H1 (cell line): ENCODE data around the gene EGLN2. TPM values are rescaled to one million over a fixed set of nuclear protein-coding genes. Genes with fewer than 3 reads are reported as not detected.
A peak's percentile ranks its signal among the peaks of the same experiment; 100 is the strongest.

Experiments used
- CHD2 ChIP-seq: IDR thresholded peaks from 2 replicates; pipeline ENCODE4 v1.6.1; 2012; ENCODE audit warnings: low read length, improper control_type of control experiment
- CTBP2 ChIP-seq: IDR thresholded peaks from 2 replicates; pipeline ENCODE4 v1.7.0; 2011; ENCODE audit warnings: borderline replicate concordance, mild to moderate bottlenecking, moderate library complexity, mixed read lengths, low read length; ENCODE audit not compliant: insufficient read depth, insufficient read length
- E2F6 ChIP-seq: IDR thresholded peaks from 2 replicates; pipeline ENCODE4 v1.6.1; 2012; ENCODE audit warnings: inconsistent platforms
- EP300 ChIP-seq, 2 experiments: IDR thresholded peaks; 1 replicate in 1 of 2; 2 replicates in 1 of 2; pipeline ENCODE4 v1.6.1; 2011 to 2012; ENCODE audit warnings: low read depth in 2 of 2, low read length in 2 of 2, mild to moderate bottlenecking in 2 of 2, borderline replicate concordance in 1 of 2, inconsistent platforms in 1 of 2, moderate library complexity in 1 of 2
- HDAC6 ChIP-seq: IDR thresholded peaks from one replicate; pipeline ENCODE4 v1.7.1; 2012; ENCODE audit warnings: low read depth, mild to moderate bottlenecking, inconsistent platforms, low read length, moderate library complexity
- JUN ChIP-seq: IDR thresholded peaks from 2 replicates; pipeline ENCODE4 v1.6.1; 2011; ENCODE audit warnings: low read depth, mild to moderate bottlenecking, improper control_type of control experiment, low read length
- KDM1A ChIP-seq: fragments of 200-600, 300-600 bp; sonication (generic); IDR thresholded peaks from 2 replicates; pipeline ENCODE4 v1.7.1; 2016; ENCODE audit warnings: mild to moderate bottlenecking, low read length, borderline replicate concordance
- KDM4A ChIP-seq: IDR thresholded peaks from one replicate; pipeline ENCODE4 v1.7.1; 2012; ENCODE audit warnings: low read depth, mild to moderate bottlenecking, moderate library complexity, low read length, inconsistent platforms; ENCODE audit not compliant: severe bottlenecking
- KDM5A ChIP-seq: fragments of 200-600 bp; IDR thresholded peaks from 2 replicates; pipeline ENCODE4 v1.7.1; 2012; ENCODE audit warnings: mild to moderate bottlenecking, low read length, inconsistent platforms, mixed read lengths
- MAFK ChIP-seq: IDR thresholded peaks from 2 replicates; pipeline ENCODE4 v1.6.1; 2012; ENCODE audit warnings: low read depth, mild to moderate bottlenecking, improper control_type of control experiment, low read length
- MAX ChIP-seq: IDR thresholded peaks from 2 replicates; pipeline ENCODE4 v1.6.1; 2012; ENCODE audit warnings: inconsistent platforms
- NANOG ChIP-seq: IDR thresholded peaks from 2 replicates; pipeline ENCODE4 v1.6.1; 2011; ENCODE audit warnings: low read length, low read depth, mild to moderate bottlenecking, inconsistent platforms; ENCODE audit not compliant: insufficient read depth, poor library complexity, severe bottlenecking
- NRF1 ChIP-seq: IDR thresholded peaks from 2 replicates; pipeline ENCODE4 v1.6.1; 2011; ENCODE audit warnings: mild to moderate bottlenecking, low read depth, low read length, improper control_type of control experiment
- PHF8 ChIP-seq: fragments of 200-600 bp; sonication (generic); conservative IDR thresholded peaks from 2 replicates; pipeline ENCODE4 v1.7.1; 2012; ENCODE audit warnings: low read depth, mild to moderate bottlenecking, inconsistent platforms, low read length, moderate library complexity
- POLR2A ChIP-seq, 2 experiments: IDR thresholded peaks; 1 replicate in 1 of 2; 2 replicates in 1 of 2; pipeline ENCODE4 v1.6.1; 2011; ENCODE audit warnings: low read depth in 2 of 2, low read length in 2 of 2, mild to moderate bottlenecking in 2 of 2; ENCODE audit errors: control extremely low read depth in 1 of 2
- SIN3A ChIP-seq, 2 experiments: IDR thresholded peaks in 1 of 2; conservative IDR thresholded peaks in 1 of 2; 2 replicates each; pipeline ENCODE4 v1.6.1; 2011 to 2012; ENCODE audit warnings: low read length in 2 of 2, improper control_type of control experiment in 1 of 2, low read depth in 1 of 2, mild to moderate bottlenecking in 1 of 2
- TAF7 ChIP-seq: optimal IDR thresholded peaks from 2 replicates; pipeline ENCODE3; 2011; ENCODE audit warnings: low read depth, mild to moderate bottlenecking, inconsistent platforms, low read length, moderate library complexity, borderline replicate concordance
- YY1 ChIP-seq: IDR thresholded peaks from 2 replicates; pipeline ENCODE4 v1.6.1; 2011; ENCODE audit warnings: low read depth, mild to moderate bottlenecking, low read length
- polyA plus RNA-seq, 7 experiments: library from polyadenylated mRNA; depleted of rRNA in 3 of 7; stranded (reverse) in 5 of 7; unstranded in 2 of 7; fragments of >200 nt in 5 of 7; fragments of 200-250 nt in 2 of 7; gene quantifications; 1 replicate in 5 of 7; 2 replicates in 1 of 7; 4 replicates in 1 of 7; pipeline versions ENCODE4 v1.2.1 to v1.2.3, GENCODE V29; 2011 to 2013; ENCODE audit warnings: missing spikeins in 2 of 7, mixed read lengths in 2 of 7
- total RNA-seq: library from RNA; stranded (reverse); fragmentation: NEBNext Ultra II Directional; extraction: Animal tissue kit (Norgen Biotek cat#: 25700); gene quantifications from 2 replicates; pipeline ENCODE4 v1.2.1, GENCODE V29; 2021
- TF ChIP-seq, protein P1 (sequence below): IDR thresholded peaks from 2 replicates; pipeline ENCODE4 v1.6.1; 2012; ENCODE audit warnings: low read length, inconsistent platforms
- TF ChIP-seq, protein P2 (sequence below): IDR thresholded peaks from 2 replicates; pipeline ENCODE4 v1.6.1; 2011; ENCODE audit warnings: low read depth, mild to moderate bottlenecking, low read length; ENCODE audit not compliant: insufficient read depth

Gene EGLN2
- total and polyA plus RNA-seq, 2 of the 8 experiments (the other 6 are each of a cell fraction or from before 2014, with no cell fraction given), result 86.9 to 103 TPM

DNA sequence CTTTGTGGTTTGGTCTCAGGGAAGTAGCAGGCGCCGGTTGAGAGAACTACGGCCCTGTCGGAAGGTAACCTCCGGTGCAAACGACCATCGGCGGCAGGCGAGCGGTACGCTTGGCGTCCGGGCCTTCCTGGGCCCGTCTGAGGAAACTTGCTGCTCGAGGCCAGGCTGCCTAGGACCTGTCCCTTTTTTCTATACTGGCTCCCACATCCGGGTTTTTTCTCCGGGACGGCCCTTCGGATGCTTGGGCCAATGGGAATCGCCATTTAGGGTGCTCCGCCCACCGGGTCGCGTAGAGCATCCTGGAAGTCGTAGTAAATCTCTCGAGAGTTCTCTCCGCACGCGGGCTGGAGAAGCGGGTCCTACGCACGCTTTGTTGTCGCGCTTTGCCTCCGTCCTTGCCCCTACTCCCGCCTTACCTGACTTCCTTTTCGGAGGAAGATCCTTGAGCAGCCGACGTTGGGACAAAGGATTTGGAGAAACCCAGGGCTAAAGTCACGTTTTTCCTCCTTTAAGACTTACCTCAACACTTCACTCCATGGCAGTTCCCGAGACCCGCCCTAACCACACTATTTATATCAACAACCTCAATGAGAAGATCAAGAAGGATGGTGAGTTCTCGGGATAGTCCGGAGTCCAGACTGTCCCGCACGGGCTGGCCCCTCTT lies 48.0 kb upstream of the EGLN2 start, which contains the start of gene SNRPA (continued):
- TF ChIP-seq SIN3A (conservative IDR thresholded peaks at IDR 0.05 in 1 of 2, IDR thresholded peaks at IDR 0.05 in 1 of 2; ENCODE audit: low read depth in 1 of 2, low read length in 2 of 2) (peak in 1 of 2 experiments; percentile 78; a peak in 1 of 4 replicates), KDM4A (no peak), PHF8 (peak; percentile 80), TAF7 (no peak), NRF1 (no peak), KDM1A (no peak), EP300 (IDR thresholded peaks at IDR 0.05; ENCODE audit: borderline replicate concordance in 1 of 2, low read depth in 2 of 2, low read length in 2 of 2) (no peak), HDAC6 (no peak), CHD2 (peak; percentile 76), NANOG (no peak), CTBP2 (no peak), MAFK (no peak), E2F6 (peak; percentile 77), YY1 (no peak), MAX (peak; percentile 90), POLR2A (IDR thresholded peaks at IDR 0.05; ENCODE audit: control extremely low read depth in 1 of 2, low read depth in 2 of 2, low read length in 2 of 2) (peak; percentile 84 to 98), KDM5A (no peak), JUN (no peak)
- TF ChIP-seq, protein P1, sequence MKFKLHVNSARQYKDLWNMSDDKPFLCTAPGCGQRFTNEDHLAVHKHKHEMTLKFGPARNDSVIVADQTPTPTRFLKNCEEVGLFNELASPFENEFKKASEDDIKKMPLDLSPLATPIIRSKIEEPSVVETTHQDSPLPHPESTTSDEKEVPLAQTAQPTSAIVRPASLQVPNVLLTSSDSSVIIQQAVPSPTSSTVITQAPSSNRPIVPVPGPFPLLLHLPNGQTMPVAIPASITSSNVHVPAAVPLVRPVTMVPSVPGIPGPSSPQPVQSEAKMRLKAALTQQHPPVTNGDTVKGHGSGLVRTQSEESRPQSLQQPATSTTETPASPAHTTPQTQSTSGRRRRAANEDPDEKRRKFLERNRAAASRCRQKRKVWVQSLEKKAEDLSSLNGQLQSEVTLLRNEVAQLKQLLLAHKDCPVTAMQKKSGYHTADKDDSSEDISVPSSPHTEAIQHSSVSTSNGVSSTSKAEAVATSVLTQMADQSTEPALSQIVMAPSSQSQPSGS, result peak; percentile 47; the same call in 1 of the 2 replicates
- TF ChIP-seq, protein P2, sequence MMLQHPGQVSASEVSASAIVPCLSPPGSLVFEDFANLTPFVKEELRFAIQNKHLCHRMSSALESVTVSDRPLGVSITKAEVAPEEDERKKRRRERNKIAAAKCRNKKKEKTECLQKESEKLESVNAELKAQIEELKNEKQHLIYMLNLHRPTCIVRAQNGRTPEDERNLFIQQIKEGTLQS, result no peak
